ENCODE measurements around the gene TMEM107. TPM values are rescaled to one million over a fixed set of nuclear protein-coding genes. Genes with fewer than 3 reads are reported as not detected.

Gene TMEM107
- total RNA-seq (ENCODE audit: unreplicated experiment), result 12.8 TPM
- long read RNA-seq, partial matches to known transcripts, result 0 of 5 reads
- long read RNA-seq, other reads (novel, unspliced or antisense), result 0 of 5 reads

DNA sequence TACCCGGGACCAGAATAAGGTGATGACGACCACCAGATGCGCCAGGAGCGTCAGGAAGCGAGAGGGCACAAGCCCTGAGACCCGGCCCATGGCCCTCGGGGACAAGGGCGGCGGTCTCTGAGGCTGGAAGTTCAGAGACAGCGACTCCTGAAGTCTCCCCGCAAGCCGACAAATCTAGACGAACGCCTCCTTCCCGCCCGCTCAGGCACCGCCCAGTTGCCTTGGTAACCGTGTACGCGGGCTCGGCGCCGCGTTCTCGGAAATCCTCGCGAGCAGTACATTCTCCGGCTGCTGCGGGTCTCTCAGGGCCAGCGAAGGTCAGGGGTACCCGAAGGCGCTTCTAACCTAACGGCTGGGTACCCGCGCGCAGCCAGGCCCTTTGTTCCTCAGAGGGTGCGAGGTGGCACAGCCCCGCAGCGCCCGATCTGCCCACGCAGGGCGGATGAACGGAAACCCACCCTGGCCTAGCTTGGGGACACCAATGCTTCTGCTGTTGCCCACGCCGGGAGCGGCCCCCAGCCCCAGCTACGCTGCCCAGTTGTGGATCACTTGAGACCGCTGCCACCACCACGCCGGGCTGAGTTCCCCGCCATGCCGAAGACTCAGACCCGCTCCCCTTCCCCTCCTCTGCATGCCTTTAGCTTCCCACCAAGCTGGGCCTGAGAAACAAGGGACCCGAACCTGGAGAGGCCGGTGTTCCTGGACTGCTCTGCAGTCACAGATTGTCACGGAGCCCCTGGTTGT is at the start of gene TMEM107:
Gene TMEM107 (minus strand): TSS at position 184 of the 744 bp plus-strand sequence. CDS start 94 bp downstream, at position 90.
- Mint-ChIP-seq H3K27ac (ENCODE audit: unreplicated experiment) (peak within 1 kb of the TSS; percentile 91), H3K27me3 (ENCODE audit: unreplicated experiment) (peaks cover 11% of the 10 kb centered on the region), H3K4me1 (ENCODE audit: low read depth, unreplicated experiment) (peaks cover 19% of the 10 kb centered on the region), H3K9me3 (ENCODE audit: unreplicated experiment) (peaks cover 18% of the 10 kb centered on the region), H3K4me3 (ENCODE audit: unreplicated experiment) (peak within 1 kb of the TSS; percentile 97), H3K36me3 (ENCODE audit: unreplicated experiment) (no peaks in the 10 kb centered on the region)
- TF ChIP-seq, protein P1, sequence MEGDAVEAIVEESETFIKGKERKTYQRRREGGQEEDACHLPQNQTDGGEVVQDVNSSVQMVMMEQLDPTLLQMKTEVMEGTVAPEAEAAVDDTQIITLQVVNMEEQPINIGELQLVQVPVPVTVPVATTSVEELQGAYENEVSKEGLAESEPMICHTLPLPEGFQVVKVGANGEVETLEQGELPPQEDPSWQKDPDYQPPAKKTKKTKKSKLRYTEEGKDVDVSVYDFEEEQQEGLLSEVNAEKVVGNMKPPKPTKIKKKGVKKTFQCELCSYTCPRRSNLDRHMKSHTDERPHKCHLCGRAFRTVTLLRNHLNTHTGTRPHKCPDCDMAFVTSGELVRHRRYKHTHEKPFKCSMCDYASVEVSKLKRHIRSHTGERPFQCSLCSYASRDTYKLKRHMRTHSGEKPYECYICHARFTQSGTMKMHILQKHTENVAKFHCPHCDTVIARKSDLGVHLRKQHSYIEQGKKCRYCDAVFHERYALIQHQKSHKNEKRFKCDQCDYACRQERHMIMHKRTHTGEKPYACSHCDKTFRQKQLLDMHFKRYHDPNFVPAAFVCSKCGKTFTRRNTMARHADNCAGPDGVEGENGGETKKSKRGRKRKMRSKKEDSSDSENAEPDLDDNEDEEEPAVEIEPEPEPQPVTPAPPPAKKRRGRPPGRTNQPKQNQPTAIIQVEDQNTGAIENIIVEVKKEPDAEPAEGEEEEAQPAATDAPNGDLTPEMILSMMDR (IDR thresholded peaks at IDR 0.05; ENCODE audit: partially characterized antibody, unreplicated experiment), result no peak
- peak; percentile 93 for DNase-seq

- peak overlapping the region; percentile 76 for H3K4me3 Mint-ChIP-seq (ENCODE audit: unreplicated experiment)
- TF ChIP-seq, protein P1 (IDR thresholded peaks at IDR 0.05; ENCODE audit: partially characterized antibody, unreplicated experiment), result no peak
- peak overlapping the region; percentile 82 for H3K27ac Mint-ChIP-seq (ENCODE audit: unreplicated experiment)
- H3K9me3 Mint-ChIP-seq (ENCODE audit: unreplicated experiment), result peaks cover 62% of the 10 kb centered on the region
- no peak for DNase-seq
- peaks cover 27% of the 10 kb centered on the region for H3K36me3 Mint-ChIP-seq (ENCODE audit: unreplicated experiment)
- peaks cover 12% of the 10 kb centered on the region for H3K4me1 Mint-ChIP-seq (ENCODE audit: low read depth, unreplicated experiment)
- peaks cover 48% of the 10 kb centered on the region for H3K27me3 Mint-ChIP-seq (ENCODE audit: unreplicated experiment)
Measured at GRCh38 chr17:8224891-8225812, 49.0 kb upstream of the TMEM107 start.

DNA sequence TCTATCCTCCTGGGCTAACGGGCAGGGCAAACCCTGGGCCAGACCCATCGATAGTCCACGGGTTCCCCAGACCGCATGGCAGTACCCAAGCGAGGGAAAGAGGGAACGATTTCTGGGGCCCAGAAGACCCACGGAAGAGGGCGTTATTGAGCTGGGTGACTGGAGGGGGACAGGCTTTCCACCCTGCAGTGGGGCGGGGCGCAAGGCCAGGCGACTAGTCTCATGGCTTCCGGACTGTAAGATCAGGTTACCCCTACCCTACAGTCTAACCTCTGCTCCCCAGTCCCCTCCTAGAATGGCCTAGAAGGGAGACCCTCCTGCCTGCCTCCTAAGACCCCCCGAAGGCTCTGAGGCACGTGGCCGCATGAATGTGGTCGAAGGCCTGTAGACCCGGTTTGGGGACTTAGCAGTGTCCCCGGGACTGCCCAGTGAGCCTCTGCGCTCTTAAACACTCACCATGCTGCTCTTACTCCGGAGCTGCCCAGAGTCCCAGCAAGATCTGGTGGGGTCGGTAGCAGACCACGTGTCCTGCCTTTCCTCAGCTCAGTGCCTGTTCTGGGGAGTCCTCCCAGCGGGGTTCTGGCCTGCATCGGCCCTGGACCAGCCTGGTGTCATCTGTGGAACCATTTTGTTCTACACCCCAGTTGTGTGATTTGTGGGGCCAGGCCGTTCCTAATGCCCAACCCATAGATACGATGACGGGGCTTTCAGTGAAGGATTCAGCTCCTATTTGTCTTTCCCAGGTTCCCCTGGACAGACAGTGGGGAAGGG is 47.4 kb upstream of the TMEM107 start:
- H3K27me3 Mint-ChIP-seq (ENCODE audit: unreplicated experiment), result peaks cover 48% of the 10 kb centered on the region
- TF ChIP-seq, protein P1 (IDR thresholded peaks at IDR 0.05; ENCODE audit: partially characterized antibody, unreplicated experiment), result no peak
- H3K27ac Mint-ChIP-seq (ENCODE audit: unreplicated experiment), result peak overlapping the region; percentile 100

GRCh38 chr17:8222630-8223355 is 46.6 kb upstream of the TMEM107 start:
- peak; percentile 88 for DNase-seq
- Mint-ChIP-seq H3K27me3 (ENCODE audit: unreplicated experiment) (peaks cover 50% of the 10 kb centered on the region), H3K9me3 (ENCODE audit: unreplicated experiment) (peaks cover 59% of the 10 kb centered on the region), H3K4me3 (ENCODE audit: unreplicated experiment) (peak overlapping the region; percentile 94), H3K36me3 (ENCODE audit: unreplicated experiment) (peaks cover 20% of the 10 kb centered on the region), H3K4me1 (ENCODE audit: low read depth, unreplicated experiment) (peaks cover 12% of the 10 kb centered on the region), H3K27ac (ENCODE audit: unreplicated experiment) (peak overlapping the region; percentile 100)
- TF ChIP-seq, protein P1 (IDR thresholded peaks at IDR 0.05; ENCODE audit: partially characterized antibody, unreplicated experiment), result no peak

More for the DNA sequence above, 47.4 kb upstream of the TMEM107 start:
- peaks cover 57% of the 10 kb centered on the region for H3K9me3 Mint-ChIP-seq (ENCODE audit: unreplicated experiment)
- peaks cover 12% of the 10 kb centered on the region for H3K4me1 Mint-ChIP-seq (ENCODE audit: low read depth, unreplicated experiment)
- H3K4me3 Mint-ChIP-seq (ENCODE audit: unreplicated experiment), result peak overlapping the region; percentile 94
- H3K36me3 Mint-ChIP-seq (ENCODE audit: unreplicated experiment), result peaks cover 20% of the 10 kb centered on the region
- peak; percentile 72 for DNase-seq

All from glutamatergic neuron (in vitro differentiated cells).